ENCODE results near the gene SLC51B.
"Not testable (repeated sequence)": the region's sequence is repeated elsewhere in the genome, so short reads cannot be mapped to it uniquely, and the experiment has no call there.

DNA sequence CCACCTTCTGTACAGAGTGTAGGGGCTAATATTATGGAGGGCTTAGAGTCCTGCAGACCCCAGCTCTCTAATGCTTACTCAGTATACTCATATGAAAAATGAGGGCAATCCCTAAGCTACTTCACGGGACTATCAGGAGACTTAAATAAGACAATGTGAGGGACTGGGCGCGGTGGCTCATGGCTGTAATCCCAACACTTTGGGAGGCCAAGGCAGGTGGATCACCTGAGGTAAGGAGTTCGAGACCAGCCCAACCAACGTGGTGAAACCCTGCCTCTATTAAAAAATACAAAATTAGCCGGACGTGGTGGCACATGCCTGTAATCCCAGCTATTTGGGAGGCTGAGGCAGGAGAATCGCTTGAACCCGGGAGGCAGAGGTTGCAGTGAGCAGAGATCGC lies 54.6 kb downstream of the SLC51B start:
- not testable (repeated sequence) for TF ChIP-seq CTCF, POLR2A (IDR thresholded peaks at IDR 0.05)
